ENCODE measurements around the gene ASCL2.

DNA sequence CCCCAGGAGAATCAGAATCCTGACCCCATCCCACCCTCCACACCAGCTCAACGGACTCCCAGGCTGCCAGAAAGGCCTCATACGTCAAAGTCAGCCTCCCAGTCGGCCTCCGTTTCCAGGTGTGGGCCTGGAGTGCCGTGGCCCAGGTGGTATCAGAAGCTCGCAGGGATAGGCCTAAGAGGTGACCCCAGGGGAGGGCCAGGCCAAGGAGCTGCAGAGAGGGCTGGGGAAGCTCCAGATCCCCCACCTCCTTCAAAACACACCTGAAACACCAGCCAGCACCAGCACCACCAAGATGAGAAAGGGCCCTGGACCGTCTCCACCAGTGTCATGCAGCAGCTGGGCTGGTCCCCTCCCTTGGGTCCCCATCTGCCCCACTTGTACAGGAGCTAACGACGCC is 20.3 kb downstream of the ASCL2 start:
- TF ChIP-seq CTCF (IDR thresholded peaks at IDR 0.05) (no peak), POLR2A (IDR thresholded peaks at IDR 0.05) (no peak)

All from uterus (tissue), 2 donors.